Gastroesophageal sphincter (tissue), 3 donors: ENCODE results near the gene LRCOL1.

Experiments used
- EP300 ChIP-seq: sonication (generic); formaldehyde crosslinking; IDR thresholded peaks from one replicate; pipeline ENCODE4 v1.6.1; 2017; ENCODE audit warnings: antibody characterized with exemption, mild to moderate bottlenecking
- POLR2A ChIP-seq, 2 donors: fragments of 450-650 bp; IDR thresholded peaks; one replicate each; pipeline ENCODE4 v1.6.1; 2017; ENCODE audit warnings: antibody characterized with exemption in 2 of 2, mild to moderate bottlenecking in 2 of 2, moderate library complexity in 1 of 2
- POLR2AphosphoS5 ChIP-seq: sonication (generic); formaldehyde crosslinking; IDR thresholded peaks from one replicate; pipeline ENCODE4 v1.6.1; 2017; ENCODE audit warnings: antibody characterized with exemption
- TF ChIP-seq, protein P1 (sequence below), 4 experiments: fragments of 200-600 bp in 2 of 4; fragments of 450-650 bp in 2 of 4; sonication (generic) in 1 of 4; IDR thresholded peaks; one replicate each; pipeline ENCODE4 v1.5.1; 2017 to 2019; ENCODE audit warnings: antibody characterized with exemption in 4 of 4, mild to moderate bottlenecking in 2 of 4, moderate library complexity in 2 of 4

DNA sequence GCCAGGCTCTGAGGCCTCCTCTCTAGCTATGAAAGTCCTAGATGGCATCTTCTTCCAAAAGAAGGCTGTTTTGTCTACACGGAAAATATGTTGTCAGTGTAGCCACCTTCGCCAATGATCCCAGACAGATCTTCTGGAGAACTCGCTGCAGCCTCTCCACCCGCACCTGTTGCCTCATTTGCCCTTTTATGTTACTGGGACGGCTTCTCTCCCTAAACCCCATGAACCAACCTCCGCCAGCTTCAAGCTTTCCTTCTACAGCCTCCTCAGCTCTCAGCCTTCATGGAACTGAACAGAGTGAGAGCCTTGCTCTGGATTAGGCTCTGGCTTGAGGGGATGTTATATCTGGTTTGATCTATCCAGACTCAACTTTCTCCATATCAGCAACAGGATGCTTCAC, 18.9 kb upstream of the LRCOL1 start:
- TF ChIP-seq, protein P1, sequence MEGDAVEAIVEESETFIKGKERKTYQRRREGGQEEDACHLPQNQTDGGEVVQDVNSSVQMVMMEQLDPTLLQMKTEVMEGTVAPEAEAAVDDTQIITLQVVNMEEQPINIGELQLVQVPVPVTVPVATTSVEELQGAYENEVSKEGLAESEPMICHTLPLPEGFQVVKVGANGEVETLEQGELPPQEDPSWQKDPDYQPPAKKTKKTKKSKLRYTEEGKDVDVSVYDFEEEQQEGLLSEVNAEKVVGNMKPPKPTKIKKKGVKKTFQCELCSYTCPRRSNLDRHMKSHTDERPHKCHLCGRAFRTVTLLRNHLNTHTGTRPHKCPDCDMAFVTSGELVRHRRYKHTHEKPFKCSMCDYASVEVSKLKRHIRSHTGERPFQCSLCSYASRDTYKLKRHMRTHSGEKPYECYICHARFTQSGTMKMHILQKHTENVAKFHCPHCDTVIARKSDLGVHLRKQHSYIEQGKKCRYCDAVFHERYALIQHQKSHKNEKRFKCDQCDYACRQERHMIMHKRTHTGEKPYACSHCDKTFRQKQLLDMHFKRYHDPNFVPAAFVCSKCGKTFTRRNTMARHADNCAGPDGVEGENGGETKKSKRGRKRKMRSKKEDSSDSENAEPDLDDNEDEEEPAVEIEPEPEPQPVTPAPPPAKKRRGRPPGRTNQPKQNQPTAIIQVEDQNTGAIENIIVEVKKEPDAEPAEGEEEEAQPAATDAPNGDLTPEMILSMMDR (IDR thresholded peaks at IDR 0.05): no peak
- TF ChIP-seq EP300 (no peak), POLR2A (IDR thresholded peaks at IDR 0.05) (no peak), POLR2AphosphoS5 (no peak)
